G401 (cell line): Measurements from ENCODE around the gene MGAT3. TPM values are rescaled to one million over a fixed set of nuclear protein-coding genes. Genes with fewer than 3 reads are reported as not detected.

ENCODE experiments used
- DNase-seq: peaks from one replicate; pipeline ENCODE4 v3.0.0-alpha.2; 2015; ENCODE audit warnings: low spot score
- in situ Hi-C: cut with HindIII; loops from 2 replicates; pipeline ENCODE4 v1.10.0; 2016; ENCODE audit warnings: low sequenced_read_pairs, mixed read lengths
- total RNA-seq: library from RNA; depleted of rRNA; stranded (reverse); fragments of >200 nt; shearing (Covaris generic); gene quantifications from 2 replicates; pipeline ENCODE4 v1.2.3, GENCODE V29; 2014

MGAT3 gene
- total RNA-seq, 1 experiment from 2014 or later = 18.6 TPM

DNA sequence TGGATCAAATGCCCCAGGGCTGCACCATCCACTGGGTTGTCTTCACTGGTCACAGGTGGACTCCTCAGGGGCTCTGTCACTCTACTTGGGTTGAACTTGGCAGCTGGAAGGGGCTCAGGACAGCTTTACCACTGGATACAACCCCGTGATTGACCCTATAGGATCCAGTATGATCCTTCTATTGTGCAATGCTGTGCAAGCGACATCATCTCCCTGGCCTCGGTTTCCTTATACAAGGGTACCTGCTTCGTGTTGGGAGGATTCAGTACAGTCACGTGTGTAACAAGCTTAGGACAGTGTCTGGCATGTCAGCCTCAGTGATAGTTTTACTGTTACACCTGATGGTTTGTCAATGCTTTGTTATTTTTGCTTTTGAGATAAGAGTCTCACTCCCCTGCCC is 24.8 kb downstream of the MGAT3 start:
- in situ Hi-C loops = loop anchor here (25.0 kb wide), 1 partner anchor 94 kb away; the partner anchor contains the start of gene TAB1
- DNase-seq = no peak

DNA sequence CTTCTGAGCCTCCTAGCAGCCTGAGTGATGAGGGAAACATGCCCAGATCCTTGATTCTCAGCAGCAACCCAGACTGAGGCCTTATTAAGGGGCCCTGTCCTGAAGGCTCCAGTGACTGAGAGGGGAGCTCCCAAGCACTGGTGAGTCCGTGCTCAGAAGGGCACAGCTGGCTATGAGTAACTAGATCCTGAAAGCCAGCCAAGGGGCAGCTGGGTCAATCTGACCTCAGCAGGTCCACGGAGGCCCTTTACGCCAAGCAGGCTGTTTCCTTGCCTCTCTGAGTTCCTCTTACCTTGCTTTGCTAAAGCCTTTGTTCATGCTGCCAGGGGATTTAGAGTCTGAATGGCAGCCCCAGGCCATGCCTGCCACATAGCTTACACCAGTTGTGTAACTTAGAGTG is 26.0 kb downstream of the MGAT3 start:
- no peak for DNase-seq
- in situ Hi-C loops = loop anchor here (25.0 kb wide), 1 partner anchor 95 kb away; the partner anchor contains the start of gene TAB1

DNA sequence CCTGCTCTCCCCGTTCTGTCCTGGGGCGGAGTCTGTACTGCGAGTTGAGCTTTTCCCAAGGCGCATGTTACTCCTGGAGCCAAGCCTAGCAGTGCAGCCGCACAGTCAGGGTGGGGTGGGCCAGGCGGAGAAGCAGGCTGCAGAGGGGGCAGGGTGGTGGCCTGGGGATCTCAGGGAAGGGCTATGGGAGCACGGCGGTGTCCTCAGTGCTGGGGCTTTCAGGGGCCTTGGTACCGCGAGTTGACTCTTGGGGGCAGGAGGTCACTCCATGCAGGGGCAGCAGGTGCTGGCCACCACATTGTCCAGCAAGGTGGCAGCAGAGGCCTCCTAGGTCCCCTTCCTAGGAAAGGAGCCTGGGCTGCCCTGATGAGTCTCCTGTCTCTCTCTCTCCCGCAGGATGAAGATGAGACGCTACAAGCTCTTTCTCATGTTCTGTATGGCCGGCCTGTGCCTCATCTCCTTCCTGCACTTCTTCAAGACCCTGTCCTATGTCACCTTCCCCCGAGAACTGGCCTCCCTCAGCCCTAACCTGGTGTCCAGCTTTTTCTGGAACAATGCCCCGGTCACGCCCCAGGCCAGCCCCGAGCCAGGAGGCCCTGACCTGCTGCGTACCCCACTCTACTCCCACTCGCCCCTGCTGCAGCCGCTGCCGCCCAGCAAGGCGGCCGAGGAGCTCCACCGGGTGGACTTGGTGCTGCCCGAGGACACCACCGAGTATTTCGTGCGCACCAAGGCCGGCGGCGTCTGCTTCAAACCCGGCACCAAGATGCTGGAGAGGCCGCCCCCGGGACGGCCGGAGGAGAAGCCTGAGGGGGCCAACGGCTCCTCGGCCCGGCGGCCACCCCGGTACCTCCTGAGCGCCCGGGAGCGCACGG is 30.4 kb downstream of the MGAT3 start:
- in situ Hi-C loops = loop anchor here (25.0 kb wide), 1 partner anchor 100 kb away; the partner anchor contains the start of gene TAB1
- DNase-seq = peak; percentile 81

DNA sequence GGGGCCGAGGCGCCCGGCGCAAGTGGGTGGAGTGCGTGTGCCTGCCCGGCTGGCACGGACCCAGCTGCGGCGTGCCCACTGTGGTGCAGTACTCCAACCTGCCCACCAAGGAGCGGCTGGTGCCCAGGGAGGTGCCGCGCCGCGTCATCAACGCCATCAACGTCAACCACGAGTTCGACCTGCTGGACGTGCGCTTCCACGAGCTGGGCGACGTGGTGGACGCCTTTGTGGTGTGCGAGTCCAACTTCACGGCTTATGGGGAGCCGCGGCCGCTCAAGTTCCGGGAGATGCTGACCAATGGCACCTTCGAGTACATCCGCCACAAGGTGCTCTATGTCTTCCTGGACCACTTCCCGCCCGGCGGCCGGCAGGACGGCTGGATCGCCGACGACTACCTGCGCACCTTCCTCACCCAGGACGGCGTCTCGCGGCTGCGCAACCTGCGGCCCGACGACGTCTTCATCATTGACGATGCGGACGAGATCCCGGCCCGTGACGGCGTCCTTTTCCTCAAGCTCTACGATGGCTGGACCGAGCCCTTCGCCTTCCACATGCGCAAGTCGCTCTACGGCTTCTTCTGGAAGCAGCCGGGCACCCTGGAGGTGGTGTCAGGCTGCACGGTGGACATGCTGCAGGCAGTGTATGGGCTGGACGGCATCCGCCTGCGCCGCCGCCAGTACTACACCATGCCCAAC is 31.2 kb downstream of the MGAT3 start:
- in situ Hi-C loops = loop anchor here (25.0 kb wide), 1 partner anchor 101 kb away; the partner anchor contains the start of gene TAB1
- no peak for DNase-seq

DNA sequence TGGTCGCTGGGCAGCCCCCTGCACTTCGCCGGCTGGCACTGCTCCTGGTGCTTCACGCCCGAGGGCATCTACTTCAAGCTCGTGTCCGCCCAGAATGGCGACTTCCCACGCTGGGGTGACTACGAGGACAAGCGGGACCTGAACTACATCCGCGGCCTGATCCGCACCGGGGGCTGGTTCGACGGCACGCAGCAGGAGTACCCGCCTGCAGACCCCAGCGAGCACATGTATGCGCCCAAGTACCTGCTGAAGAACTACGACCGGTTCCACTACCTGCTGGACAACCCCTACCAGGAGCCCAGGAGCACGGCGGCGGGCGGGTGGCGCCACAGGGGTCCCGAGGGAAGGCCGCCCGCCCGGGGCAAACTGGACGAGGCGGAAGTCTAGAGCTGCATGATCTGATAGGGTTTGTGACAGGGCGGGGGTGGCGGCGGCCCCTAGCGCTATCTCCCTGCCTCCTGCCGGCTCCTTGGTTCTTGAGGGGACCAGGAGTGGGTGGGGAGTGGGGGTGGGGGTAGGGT is 31.8 kb downstream of the MGAT3 start:
- in situ Hi-C loops = loop anchor here (25.0 kb wide), 1 partner anchor 101 kb away; the partner anchor contains the start of gene TAB1
- DNase-seq = no peak

DNA sequence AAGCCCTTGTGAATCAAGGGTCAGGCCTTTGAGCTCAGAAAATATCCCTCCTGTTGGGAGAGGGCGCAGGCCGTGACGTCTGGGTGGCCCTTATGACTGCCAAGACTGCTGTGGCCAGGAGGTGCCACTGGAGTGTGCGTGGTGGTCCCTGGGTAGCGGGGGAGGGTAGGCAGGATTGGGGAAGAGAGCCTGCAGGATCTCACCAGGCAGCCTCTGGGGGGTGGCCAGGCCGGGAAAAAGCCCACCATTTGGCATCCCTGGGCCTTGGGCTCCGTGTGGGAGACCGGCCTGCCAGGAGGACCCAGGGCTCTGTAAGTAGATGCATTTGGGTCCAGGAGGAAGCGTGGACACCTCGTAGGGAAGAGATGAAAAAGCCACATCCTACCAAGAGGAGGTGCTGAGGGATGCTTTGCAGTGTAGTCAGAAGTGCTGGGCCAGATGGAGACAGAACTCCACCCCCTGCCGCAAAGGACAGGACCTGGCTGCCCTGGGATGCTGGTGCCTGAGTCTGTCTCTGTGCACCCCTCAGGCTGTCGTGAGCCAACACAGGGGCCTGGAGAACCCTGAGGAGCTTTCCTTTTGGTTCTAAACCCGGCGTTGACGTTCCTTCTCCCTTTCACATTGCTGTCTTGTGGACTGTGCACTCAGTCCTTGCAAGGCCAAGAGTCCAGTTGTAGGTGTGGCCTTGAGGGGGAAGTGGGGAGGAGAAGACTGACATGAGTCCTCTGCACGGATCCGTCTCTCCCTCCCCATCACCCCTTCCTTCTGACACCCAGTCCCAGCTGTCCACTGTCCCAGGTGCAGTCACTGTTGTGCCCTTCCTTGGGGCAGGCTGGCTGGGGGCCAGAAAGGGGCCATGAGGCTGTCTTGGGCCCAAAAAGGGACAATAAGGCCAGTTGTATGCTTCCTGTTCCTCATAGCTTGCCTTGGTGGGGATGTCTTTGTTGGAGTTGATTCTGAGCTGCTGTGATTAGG is 32.6 kb downstream of the MGAT3 start:
- DNase-seq = no peak

DNA sequence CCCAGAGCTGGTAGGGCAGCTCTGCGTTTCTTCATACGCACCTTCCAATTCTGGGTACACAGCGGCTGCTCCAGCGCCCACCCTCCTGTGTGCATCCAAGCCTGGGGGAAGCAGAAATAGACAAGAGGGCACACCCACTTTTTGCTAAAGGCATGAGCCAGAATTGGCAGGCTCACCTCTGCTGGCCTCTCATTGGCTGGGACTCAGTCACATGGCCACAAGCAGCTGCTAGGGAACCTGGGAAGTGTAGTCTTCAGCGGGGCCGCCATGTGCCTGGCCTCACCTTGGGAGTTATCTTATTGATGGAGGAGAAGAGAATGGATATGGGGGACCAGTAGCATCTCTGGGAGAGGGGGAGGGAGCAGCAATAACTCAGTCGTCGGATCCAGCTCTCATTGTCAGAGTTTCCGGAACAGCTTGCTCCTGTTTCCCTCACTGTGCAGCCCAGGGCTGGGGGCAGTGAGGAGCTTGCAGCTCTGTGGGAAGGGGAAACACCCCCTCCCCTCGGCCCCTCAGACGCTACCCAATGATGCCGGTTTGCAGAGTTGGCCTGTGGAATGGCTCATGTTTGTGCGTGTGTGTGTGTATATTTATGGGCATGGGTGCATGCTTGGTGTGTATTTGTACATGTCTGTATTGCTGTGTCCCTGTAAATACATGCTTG is 33.5 kb downstream of the MGAT3 start:
- peak; percentile 96 for DNase-seq
- in situ Hi-C loops = loop anchor here (25.0 kb wide), 1 partner anchor 103 kb away; the partner anchor contains the start of gene TAB1

More for the DNA sequence above, 32.6 kb downstream of the MGAT3 start:
- in situ Hi-C loops = loop anchor here (25.0 kb wide), 1 partner anchor 102 kb away; the partner anchor contains the start of gene TAB1

DNA sequence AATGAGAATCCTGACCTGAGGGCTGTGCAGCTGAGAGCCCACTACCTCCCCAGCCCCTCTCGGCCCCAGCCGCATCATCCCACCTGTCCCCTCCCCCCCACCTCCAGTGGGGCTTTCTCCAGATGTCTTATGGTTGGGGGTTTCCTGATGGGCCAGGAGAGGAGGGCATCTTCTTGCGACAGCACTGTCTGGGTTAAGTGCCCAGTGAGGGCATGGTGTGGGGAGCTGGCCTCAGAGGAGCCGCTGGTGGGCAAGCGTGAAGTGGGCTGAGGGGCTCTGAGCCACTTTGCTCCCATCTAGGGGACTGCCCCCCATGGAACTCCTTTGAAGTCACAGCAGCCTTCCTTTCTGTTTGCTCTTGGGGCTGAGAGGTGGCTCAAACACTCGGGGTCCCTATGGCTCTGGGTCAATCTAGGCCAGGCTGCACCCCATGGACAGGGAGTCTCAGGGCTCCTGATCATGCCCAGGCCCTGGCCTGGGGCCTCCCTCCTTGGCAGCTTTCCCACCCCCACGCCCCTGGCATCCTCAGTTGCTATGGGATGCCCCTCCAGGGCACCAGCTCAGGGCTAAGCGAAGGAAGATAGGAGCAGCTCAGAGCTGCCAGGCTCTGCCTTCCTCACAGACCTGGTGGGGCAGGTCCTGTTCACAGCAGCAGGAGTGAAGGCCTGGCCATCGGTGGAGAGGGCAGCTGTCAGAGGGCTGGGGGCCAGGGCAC is 34.3 kb downstream of the MGAT3 start:
- DNase-seq = no peak
- in situ Hi-C loops = loop anchor here (25.0 kb wide), 1 partner anchor 104 kb away; the partner anchor contains the start of gene TAB1

DNA sequence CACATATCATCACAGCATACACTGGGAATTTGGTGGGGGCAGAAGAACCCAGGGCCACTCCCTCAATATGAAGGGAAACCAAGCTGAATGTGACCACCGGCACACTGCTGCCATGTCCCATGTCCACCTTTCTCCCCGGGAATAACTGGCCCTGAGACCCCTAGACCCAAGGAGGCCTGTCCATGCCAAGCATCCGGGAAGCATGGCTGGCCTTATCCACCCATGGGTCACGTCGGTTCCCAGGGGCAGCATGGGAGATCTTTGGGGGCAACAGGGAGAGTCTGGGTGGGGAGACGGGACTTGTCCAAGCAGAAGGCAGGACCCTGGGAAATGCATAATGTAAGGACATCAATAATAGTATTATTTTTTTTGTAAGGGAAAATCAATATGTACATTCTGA is 34.9 kb downstream of the MGAT3 start:
- in situ Hi-C loops = loop anchor here (25.0 kb wide), 1 partner anchor 104 kb away; the partner anchor contains the start of gene TAB1
- DNase-seq = no peak

DNA sequence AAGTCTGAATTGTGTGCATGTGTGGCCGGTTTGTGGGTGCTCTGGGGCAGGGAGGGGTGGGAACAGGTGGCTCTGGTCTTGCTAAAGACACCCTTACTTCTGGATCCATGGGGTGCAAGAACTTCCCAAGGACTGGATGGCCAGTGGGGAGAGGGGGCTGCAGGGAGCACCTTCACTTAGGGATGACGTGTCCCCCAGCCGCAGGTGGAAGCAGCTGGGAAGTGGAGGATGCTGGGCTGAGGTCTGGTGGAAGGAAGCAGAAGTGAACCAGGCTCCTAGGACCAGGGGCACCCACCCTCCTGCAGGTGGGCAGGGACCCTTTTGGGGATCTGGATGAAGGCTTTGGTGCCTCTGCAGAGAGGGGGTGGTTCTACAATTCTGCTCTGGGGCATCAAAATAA is 35.4 kb downstream of the MGAT3 start:
- in situ Hi-C loops = loop anchor here (25.0 kb wide), 1 partner anchor 105 kb away; the partner anchor contains the start of gene TAB1
- no peak for DNase-seq

DNA sequence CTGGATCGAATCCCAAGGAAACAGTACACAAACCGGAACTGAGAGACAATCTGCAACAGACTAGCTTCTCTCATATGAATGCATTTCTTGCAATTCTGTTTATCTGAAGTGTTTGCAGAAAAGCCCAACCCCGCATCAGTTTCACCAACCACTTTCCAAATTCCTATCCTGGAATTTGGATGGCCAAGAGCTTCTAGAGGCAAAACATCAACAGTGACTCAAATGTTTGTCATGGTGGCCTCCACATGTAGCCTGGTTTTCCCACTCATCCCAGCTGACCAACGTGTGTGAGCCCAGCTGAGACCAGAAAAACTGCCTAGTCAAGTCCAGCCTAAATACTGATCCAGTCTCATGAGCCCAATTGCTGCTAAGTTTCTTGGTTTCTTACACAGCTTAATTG is 36.9 kb downstream of the MGAT3 start:
- in situ Hi-C loops = loop anchor here (25.0 kb wide), 1 partner anchor 106 kb away; the partner anchor contains the start of gene TAB1
- DNase-seq = no peak

DNA sequence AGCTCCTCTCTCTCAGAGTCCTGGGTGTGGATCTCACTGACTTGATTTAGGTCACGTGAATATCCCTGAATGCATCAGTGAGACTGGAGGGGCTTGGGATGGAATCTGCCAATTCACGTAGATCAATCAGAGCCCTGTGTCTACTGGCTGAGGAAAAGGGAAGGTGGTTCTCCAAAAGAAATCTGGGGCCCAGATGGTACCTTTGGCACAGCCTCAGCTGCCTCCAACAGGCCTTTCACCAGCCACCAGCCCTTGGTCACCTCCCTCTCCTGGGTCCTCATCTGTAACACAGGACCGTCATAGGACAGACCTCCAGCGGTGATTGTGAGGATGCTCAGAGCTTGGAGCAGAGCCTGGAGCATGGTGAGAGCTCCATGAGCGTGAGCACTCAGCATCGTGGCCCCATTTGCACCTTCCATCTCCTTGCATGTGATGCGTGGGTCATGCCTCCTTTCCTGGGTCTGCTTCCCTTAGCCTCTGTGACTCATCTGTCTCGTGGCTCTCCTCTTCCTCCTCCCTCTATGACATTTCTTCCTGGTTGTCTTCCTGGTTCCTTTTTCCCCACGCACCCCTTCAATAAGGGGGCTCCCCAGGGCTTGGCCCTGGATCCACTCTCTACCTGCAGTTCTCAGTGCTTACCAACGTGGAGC is 37.8 kb downstream of the MGAT3 start:
- in situ Hi-C loops = loop anchor here (25.0 kb wide), 1 partner anchor 107 kb away; the partner anchor contains the start of gene TAB1
- DNase-seq = peak; percentile 76

DNA sequence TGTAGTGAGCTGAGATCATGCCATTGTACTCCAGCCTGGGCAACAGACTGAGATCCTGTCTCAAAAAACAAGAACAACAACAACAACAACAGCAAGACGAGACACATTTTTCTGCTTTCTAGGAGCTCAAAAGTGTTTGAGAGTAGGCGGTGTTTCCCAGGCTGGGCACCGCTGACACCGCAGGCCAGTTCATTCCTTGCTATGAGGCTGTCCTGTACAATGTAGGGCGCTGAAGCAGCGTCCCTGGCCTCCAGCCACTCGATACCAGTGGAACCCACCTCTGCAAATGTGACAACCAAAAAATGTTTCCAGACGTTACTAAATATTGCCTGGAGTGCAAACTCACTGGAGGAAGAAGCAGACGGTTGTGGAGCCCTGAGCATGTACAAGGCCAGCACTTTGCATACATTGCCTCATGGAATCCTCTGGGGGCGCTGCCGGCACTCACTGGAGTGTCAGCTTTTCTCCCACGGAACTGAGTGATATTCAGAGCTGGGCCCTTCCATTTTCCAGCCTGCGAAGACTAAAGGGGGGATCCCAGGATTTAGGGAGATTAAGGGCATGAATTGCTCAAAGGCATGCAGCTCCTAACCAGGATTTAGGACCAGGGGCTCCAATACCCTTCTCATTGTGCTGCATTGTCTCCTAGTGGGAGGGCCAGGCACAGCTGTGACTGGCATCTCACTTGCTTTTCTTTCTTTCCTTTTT is 39.5 kb downstream of the MGAT3 start:
- in situ Hi-C loops = loop anchor here (25.0 kb wide), 1 partner anchor 109 kb away; the partner anchor contains the start of gene TAB1

DNA sequence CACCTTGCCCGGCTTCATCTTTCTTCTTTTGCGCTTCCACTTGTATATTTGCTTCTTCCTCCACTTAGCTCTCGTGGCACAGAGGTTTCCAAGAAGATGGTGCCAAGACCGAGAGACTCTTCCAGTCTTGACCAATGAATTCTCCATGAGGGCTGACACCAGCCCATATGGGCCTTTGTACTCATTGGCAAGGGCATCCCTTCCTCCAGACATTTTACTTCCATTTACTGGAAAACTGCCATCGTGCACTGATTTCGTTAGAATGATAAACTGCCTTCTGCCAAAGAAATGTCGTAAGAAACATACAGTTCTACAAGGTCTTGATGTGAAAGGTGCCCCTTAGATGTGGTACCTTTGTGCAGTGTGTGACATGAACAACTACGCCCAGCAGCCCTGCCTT is 40.6 kb downstream of the MGAT3 start:
- in situ Hi-C loops = loop anchor here (25.0 kb wide), 1 partner anchor 110 kb away; the partner anchor contains the start of gene TAB1
- DNase-seq = no peak

More for the DNA sequence above, 39.5 kb downstream of the MGAT3 start:
- peak; percentile 91 for DNase-seq

DNA sequence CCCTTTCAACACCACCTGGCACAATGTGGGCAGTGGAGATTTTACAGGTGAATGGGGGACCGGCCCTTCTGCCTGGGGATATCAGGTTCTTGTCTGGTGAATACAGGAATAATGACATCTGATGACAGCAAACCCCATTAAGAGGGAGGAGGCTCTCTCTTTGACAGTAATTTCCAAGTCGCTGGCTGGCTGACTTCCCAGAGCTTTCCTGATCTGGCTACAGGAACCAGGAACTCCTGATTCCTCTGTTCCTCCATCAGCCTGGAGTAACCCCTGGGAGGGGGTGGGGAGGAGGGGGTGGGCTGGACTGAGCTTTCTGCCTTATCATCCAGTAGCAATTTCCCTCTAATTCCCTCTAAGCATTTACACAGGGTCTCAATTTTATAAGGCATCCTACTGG is 41.6 kb downstream of the MGAT3 start:
- no peak for DNase-seq
- in situ Hi-C loops = loop anchor here (25.0 kb wide), 1 partner anchor 111 kb away; the partner anchor contains the start of gene TAB1

DNA sequence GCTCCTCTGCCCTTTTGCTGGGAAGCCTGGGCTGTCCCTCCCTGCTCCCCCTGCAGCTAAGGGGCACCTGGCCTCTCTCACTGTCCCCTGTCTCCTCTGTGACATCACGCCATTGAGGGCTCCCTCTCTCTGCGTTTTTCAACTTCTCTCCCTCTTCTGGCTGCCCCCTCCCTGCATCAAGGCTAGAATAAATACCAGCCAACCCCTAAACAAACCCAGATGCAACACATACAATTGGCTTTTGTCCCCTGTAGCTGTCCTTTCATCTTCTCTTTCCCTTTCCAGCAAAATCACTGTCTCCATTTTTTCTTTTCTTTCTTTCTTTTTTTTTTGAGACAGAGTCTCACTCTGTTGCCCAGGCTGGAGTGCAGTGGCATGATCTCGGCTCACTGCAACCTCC is 42.0 kb downstream of the MGAT3 start:
- no peak for DNase-seq
- in situ Hi-C loops = loop anchor here (25.0 kb wide), 1 partner anchor 112 kb away; the partner anchor contains the start of gene TAB1
